Left lung (tissue), 10 donors: ENCODE data around the gene SCUBE1. TPM values are rescaled to one million over a fixed set of nuclear protein-coding genes. Genes with fewer than 3 reads are reported as not detected.
A peak's percentile ranks its signal among the peaks of the same experiment; 100 is the strongest.

Source experiments
- ATAC-seq: fragments of 200-7000 bp; cut with Tn5 transposase; one replicate; pipeline ENCODE4 v1.9.1; 2020; ENCODE audit warnings: moderate library complexity
- DNase-seq, 4 donors: peaks; one replicate each; pipeline ENCODE4 v3.0.0-alpha.2; 2013 to 2020
- H3K27ac ChIP-seq, 2 donors: fragments of 200-600 bp; sonication (generic) in 1 of 2; one replicate each; pipeline versions ENCODE4 v1.5.0 to v1.8.0; 2020 to 2021
- H3K27me3 ChIP-seq, 2 donors: fragments of 200-600 bp; sonication (generic) in 1 of 2; one replicate each; pipeline versions ENCODE4 v1.5.0 to v1.8.0; 2020 to 2021
- H3K36me3 ChIP-seq, 2 donors: fragments of 200-600 bp; sonication (generic) in 1 of 2; one replicate each; pipeline versions ENCODE4 v1.5.0 to v1.8.0; 2020 to 2021
- H3K4me1 ChIP-seq, 2 donors: fragments of 200-600 bp; one replicate each; pipeline ENCODE4 v1.8.0; 2021
- H3K4me3 ChIP-seq, 2 donors: fragments of 200-600 bp; sonication (generic) in 1 of 2; one replicate each; pipeline versions ENCODE4 v1.5.0 to v1.8.0; 2020 to 2021; ENCODE audit warnings: mild to moderate bottlenecking in 1 of 2
- H3K9me3 ChIP-seq, 2 donors: fragments of 200-600 bp; sonication (generic) in 1 of 2; one replicate each; pipeline versions ENCODE4 v1.5.0 to v1.8.0; 2020 to 2021
- CTCF ChIP-seq, 2 donors: fragments of 200-600 bp; sonication (generic) in 1 of 2; IDR thresholded peaks; one replicate each; pipeline versions ENCODE4 v1.5.0 to v1.8.0; 2021; ENCODE audit warnings: antibody characterized with exemption in 2 of 2
- intact Hi-C, 2 donors: fragments of 100-400 bp; cut with DNase I; formaldehyde crosslinking; loops; one replicate each; pipeline versions ENCODE4 v1.11.2 to v1.14.2; 2022
- polyA plus RNA-seq, 6 donors: library from polyadenylated mRNA; unstranded; fragments of 120-200 nt; gene quantifications; one replicate each; pipeline ENCODE4 v1.2.1, GENCODE V29; 2013; ENCODE audit not compliant: insufficient read length in 6 of 6
- total RNA-seq, 2 donors: library from RNA; stranded (reverse); fragmentation: NEBNext Ultra II Directional; extraction: Animal tissue kit (Norgen Biotek cat#: 25700); gene quantifications; one replicate each; pipeline ENCODE4 v1.2.1, GENCODE V29; 2021
- donor health status: DM: no; HTN: yes; CAD: no.
- donor health status: DM: no; HTN: no; CAD: no.

Gene SCUBE1
- total and polyA plus RNA-seq, 8 donors: 1.1 to 5.0 (median 2.0) TPM

- TF ChIP-seq CTCF (IDR thresholded peaks at IDR 0.05): no peak
- Histone ChIP-seq H3K36me3 (peaks cover 0 to 74% of the 10 kb centered on the region in 2 donors), H3K9me3 (no peaks in the 10 kb centered on the region), H3K27me3 (no peaks in the 10 kb centered on the region), H3K27ac (no peak overlapping the region), H3K4me1 (peaks cover 0 to 9% of the 10 kb centered on the region in 2 donors), H3K4me3 (no peak overlapping the region)
- ATAC-seq: no peak
- intact Hi-C loops: no loop called here
- DNase-seq: peak in 1 of 4 donors; percentile 70
Observed at GRCh38 chr22:43179146-43179910, 163.8 kb downstream of the SCUBE1 start.

GRCh38 chr22:43177479-43177878 lies 165.7 kb downstream of the SCUBE1 start:
- intact Hi-C loops: no loop called here
- Histone ChIP-seq H3K36me3 (peaks cover 0 to 88% of the 10 kb centered on the region in 2 donors), H3K4me1 (no peaks in the 10 kb centered on the region), H3K4me3 (no peak overlapping the region), H3K9me3 (no peaks in the 10 kb centered on the region), H3K27ac (no peak overlapping the region), H3K27me3 (no peaks in the 10 kb centered on the region)
- ATAC-seq (peak; percentile 59), DNase-seq (peak in 1 of 4 donors; percentile 66)
- no peak for TF ChIP-seq CTCF (IDR thresholded peaks at IDR 0.05)

GRCh38 chr22:43176090-43176489 lies 167.1 kb downstream of the SCUBE1 start:
- H3K36me3 ChIP-seq: peaks cover 0 to 94% of the 10 kb centered on the region in 2 donors
- intact Hi-C loops: no loop called here
- H3K4me3 ChIP-seq: no peak overlapping the region
- DNase-seq (peak in 1 of 4 donors; percentile 65), ATAC-seq (no peak)
- H3K9me3 ChIP-seq: no peaks in the 10 kb centered on the region
- H3K27ac ChIP-seq: no peak overlapping the region
- H3K4me1 ChIP-seq: peaks cover 0 to 3% of the 10 kb centered on the region in 2 donors
- H3K27me3 ChIP-seq: no peaks in the 10 kb centered on the region
- no peak for TF ChIP-seq CTCF (IDR thresholded peaks at IDR 0.05)

GRCh38 chr22:43174941-43175531 lies 168.1 kb downstream of the SCUBE1 start:
- H3K27ac ChIP-seq: no peak overlapping the region
- H3K4me1 ChIP-seq: peaks cover 0 to 9% of the 10 kb centered on the region in 2 donors
- intact Hi-C loops: no loop called here
- TF ChIP-seq CTCF (IDR thresholded peaks at IDR 0.05): no peak
- no peaks in the 10 kb centered on the region for H3K27me3 ChIP-seq
- no peak for ATAC-seq
- no peak overlapping the region for H3K4me3 ChIP-seq
- no peaks in the 10 kb centered on the region for H3K9me3 ChIP-seq
- DNase-seq: peak in 1 of 4 donors; percentile 49
- peaks cover 0 to 94% of the 10 kb centered on the region in 2 donors for H3K36me3 ChIP-seq

- H3K4me1 ChIP-seq: peaks cover 0 to 9% of the 10 kb centered on the region in 2 donors
- peaks cover 0 to 94% of the 10 kb centered on the region in 2 donors for H3K36me3 ChIP-seq
- intact Hi-C loops: no loop called here
- H3K4me3 ChIP-seq: no peak overlapping the region
- ATAC-seq (no peak), DNase-seq (peak in 1 of 4 donors; percentile 63)
- TF ChIP-seq CTCF (IDR thresholded peaks at IDR 0.05): no peak
- no peak overlapping the region for H3K27ac ChIP-seq
- H3K9me3 ChIP-seq: no peaks in the 10 kb centered on the region
- no peaks in the 10 kb centered on the region for H3K27me3 ChIP-seq
Observed at GRCh38 chr22:43173976-43174720, 169.0 kb downstream of the SCUBE1 start.
